ENCODE measurements around the gene CUL4A. TPM values are rescaled to one million over a fixed set of nuclear protein-coding genes. Genes with fewer than 3 reads are reported as not detected.

CUL4A gene
- total and polyA plus RNA-seq, 2 donors: 41.6 to 57.3 TPM

GRCh38 chr13:113166681-113167080 is 42.7 kb upstream of the CUL4A start:
- WGBS: 97% methylated on average over 5 of the region's 5 CpGs
- no peak overlapping the region for H3K27ac ChIP-seq (ENCODE audit: low read depth in 1 of 2, low read length in 1 of 2)
- no peak overlapping the region for H3K4me3 ChIP-seq (ENCODE audit: low read length in 2 of 2)

GRCh38 chr13:113167155-113167554 is 42.3 kb upstream of the CUL4A start:
- Histone ChIP-seq H3K9me3 (ENCODE audit: control insufficient read depth in 2 of 2, insufficient read depth in 1 of 2, low read length in 1 of 2) (peaks cover 1 to 7% of the 10 kb centered on the region in 2 donors), H3K36me3 (ENCODE audit: control insufficient read depth in 2 of 2, insufficient read depth in 2 of 2, low read length in 1 of 2) (peaks cover 9% of the 10 kb centered on the region in 2 donors), H3K4me3 (ENCODE audit: low read length in 2 of 2) (no peak overlapping the region), H3K4me1 (ENCODE audit: control insufficient read depth in 2 of 2, insufficient read depth in 2 of 2, low read length in 2 of 2) (peaks cover 4 to 7% of the 10 kb centered on the region in 2 donors), H3K27ac (ENCODE audit: low read depth in 1 of 2, low read length in 1 of 2) (no peak overlapping the region), H3K27me3 (ENCODE audit: control insufficient read depth in 2 of 2, insufficient read depth in 1 of 2, low read length in 1 of 2) (peaks cover 0 to 11% of the 10 kb centered on the region in 2 donors)
- 98% methylated on average over 10 of the region's 10 CpGs for WGBS
- no peak for DNase-seq (ENCODE audit: low read depth in 6 of 9, low spot score in 9 of 9)

More at GRCh38 chr13:113166681-113167080, 42.7 kb upstream of the CUL4A start:
- no peak for DNase-seq (ENCODE audit: low read depth in 6 of 9, low spot score in 9 of 9)
- H3K27me3 ChIP-seq (ENCODE audit: control insufficient read depth in 2 of 2, insufficient read depth in 1 of 2, low read length in 1 of 2): peaks cover 0 to 11% of the 10 kb centered on the region in 2 donors
- peaks cover 4 to 7% of the 10 kb centered on the region in 2 donors for H3K4me1 ChIP-seq (ENCODE audit: control insufficient read depth in 2 of 2, insufficient read depth in 2 of 2, low read length in 2 of 2)
- peaks cover 1 to 7% of the 10 kb centered on the region in 2 donors for H3K9me3 ChIP-seq (ENCODE audit: control insufficient read depth in 2 of 2, insufficient read depth in 1 of 2, low read length in 1 of 2)
- peaks cover 4 to 9% of the 10 kb centered on the region in 2 donors for H3K36me3 ChIP-seq (ENCODE audit: control insufficient read depth in 2 of 2, insufficient read depth in 2 of 2, low read length in 1 of 2)

- Histone ChIP-seq H3K36me3 (ENCODE audit: control insufficient read depth in 2 of 2, insufficient read depth in 2 of 2, low read length in 1 of 2) (peaks cover 11 to 13% of the 10 kb centered on the region in 2 donors), H3K4me3 (ENCODE audit: low read length in 2 of 2) (no peak overlapping the region), H3K4me1 (ENCODE audit: control insufficient read depth in 2 of 2, insufficient read depth in 2 of 2, low read length in 2 of 2) (peaks cover 4 to 7% of the 10 kb centered on the region in 2 donors), H3K27ac (ENCODE audit: low read depth in 1 of 2, low read length in 1 of 2) (no peak overlapping the region), H3K27me3 (ENCODE audit: control insufficient read depth in 2 of 2, insufficient read depth in 1 of 2, low read length in 1 of 2) (peaks cover 0 to 11% of the 10 kb centered on the region in 2 donors), H3K9me3 (ENCODE audit: control insufficient read depth in 2 of 2, insufficient read depth in 1 of 2, low read length in 1 of 2) (peaks cover 1 to 7% of the 10 kb centered on the region in 2 donors)
- no peak for DNase-seq (ENCODE audit: low read depth in 6 of 9, low spot score in 9 of 9)
- 98% methylated on average over 3 of the region's 3 CpGs for WGBS
Observed at GRCh38 chr13:113167575-113167974, 41.8 kb upstream of the CUL4A start.

- WGBS: 91% methylated on average over 7 of the region's 7 CpGs
- no peak for DNase-seq (ENCODE audit: low read depth in 6 of 9, low spot score in 9 of 9)
Observed at GRCh38 chr13:113168211-113168610, 41.2 kb upstream of the CUL4A start.

GRCh38 chr13:113169277-113170272 is 39.8 kb upstream of the CUL4A start:
- Histone ChIP-seq H3K36me3 (ENCODE audit: control insufficient read depth in 2 of 2, insufficient read depth in 2 of 2, low read length in 1 of 2) (peaks cover 11 to 16% of the 10 kb centered on the region in 2 donors), H3K9me3 (ENCODE audit: control insufficient read depth in 2 of 2, insufficient read depth in 1 of 2, low read length in 1 of 2) (peaks cover 0 to 7% of the 10 kb centered on the region in 2 donors), H3K4me1 (ENCODE audit: control insufficient read depth in 2 of 2, insufficient read depth in 2 of 2, low read length in 2 of 2) (no peaks in the 10 kb centered on the region), H3K27ac (ENCODE audit: low read depth in 1 of 2, low read length in 1 of 2) (no peak overlapping the region), H3K27me3 (ENCODE audit: control insufficient read depth in 2 of 2, insufficient read depth in 1 of 2, low read length in 1 of 2) (no peaks in the 10 kb centered on the region), H3K4me3 (ENCODE audit: low read length in 2 of 2) (no peak overlapping the region)
- WGBS: 98% methylated on average over 13 of the region's 13 CpGs
- no peak for DNase-seq (ENCODE audit: low read depth in 6 of 9, low spot score in 9 of 9)

More at GRCh38 chr13:113168211-113168610, 41.2 kb upstream of the CUL4A start:
- Histone ChIP-seq H3K27ac (ENCODE audit: low read depth in 1 of 2, low read length in 1 of 2) (no peak overlapping the region), H3K27me3 (ENCODE audit: control insufficient read depth in 2 of 2, insufficient read depth in 1 of 2, low read length in 1 of 2) (peaks cover 0 to 5% of the 10 kb centered on the region in 2 donors), H3K4me1 (ENCODE audit: control insufficient read depth in 2 of 2, insufficient read depth in 2 of 2, low read length in 2 of 2) (peaks cover 0 to under 1% of the 10 kb centered on the region in 2 donors), H3K9me3 (ENCODE audit: control insufficient read depth in 2 of 2, insufficient read depth in 1 of 2, low read length in 1 of 2) (peaks cover 0 to 7% of the 10 kb centered on the region in 2 donors), H3K4me3 (ENCODE audit: low read length in 2 of 2) (no peak overlapping the region), H3K36me3 (ENCODE audit: control insufficient read depth in 2 of 2, insufficient read depth in 2 of 2, low read length in 1 of 2) (peaks cover 11 to 13% of the 10 kb centered on the region in 2 donors)

GRCh38 chr13:113170511-113170910 is 38.9 kb upstream of the CUL4A start:
- H3K4me3 ChIP-seq (ENCODE audit: low read length in 2 of 2): no peak overlapping the region
- 76% methylated on average over 5 of the region's 5 CpGs for WGBS
- no peak overlapping the region for H3K27ac ChIP-seq (ENCODE audit: low read depth in 1 of 2, low read length in 1 of 2)
- peaks cover 13 to 26% of the 10 kb centered on the region in 2 donors for H3K36me3 ChIP-seq (ENCODE audit: control insufficient read depth in 2 of 2, insufficient read depth in 2 of 2, low read length in 1 of 2)
- no peak for DNase-seq (ENCODE audit: low read depth in 6 of 9, low spot score in 9 of 9)
- H3K4me1 ChIP-seq (ENCODE audit: control insufficient read depth in 2 of 2, insufficient read depth in 2 of 2, low read length in 2 of 2): no peaks in the 10 kb centered on the region
- peaks cover 0 to 7% of the 10 kb centered on the region in 2 donors for H3K9me3 ChIP-seq (ENCODE audit: control insufficient read depth in 2 of 2, insufficient read depth in 1 of 2, low read length in 1 of 2)
- H3K27me3 ChIP-seq (ENCODE audit: control insufficient read depth in 2 of 2, insufficient read depth in 1 of 2, low read length in 1 of 2): no peaks in the 10 kb centered on the region

GRCh38 chr13:113171250-113172125 is 37.9 kb upstream of the CUL4A start:
- Histone ChIP-seq H3K36me3 (ENCODE audit: control insufficient read depth in 2 of 2, insufficient read depth in 2 of 2, low read length in 1 of 2) (peaks cover 22 to 35% of the 10 kb centered on the region in 2 donors), H3K4me1 (ENCODE audit: control insufficient read depth in 2 of 2, insufficient read depth in 2 of 2, low read length in 2 of 2) (no peaks in the 10 kb centered on the region), H3K4me3 (ENCODE audit: low read length in 2 of 2) (no peak overlapping the region), H3K9me3 (ENCODE audit: control insufficient read depth in 2 of 2, insufficient read depth in 1 of 2, low read length in 1 of 2) (peaks cover 0 to 7% of the 10 kb centered on the region in 2 donors), H3K27ac (ENCODE audit: low read depth in 1 of 2, low read length in 1 of 2) (no peak overlapping the region), H3K27me3 (ENCODE audit: control insufficient read depth in 2 of 2, insufficient read depth in 1 of 2, low read length in 1 of 2) (no peaks in the 10 kb centered on the region)
- 97% methylated on average over 34 of the region's 34 CpGs for WGBS
- no peak for DNase-seq (ENCODE audit: low read depth in 6 of 9, low spot score in 9 of 9)

- no peaks in the 10 kb centered on the region for H3K27me3 ChIP-seq (ENCODE audit: control insufficient read depth in 2 of 2, insufficient read depth in 1 of 2, low read length in 1 of 2)
- H3K9me3 ChIP-seq (ENCODE audit: control insufficient read depth in 2 of 2, insufficient read depth in 1 of 2, low read length in 1 of 2): peaks cover 0 to 7% of the 10 kb centered on the region in 2 donors
- H3K4me1 ChIP-seq (ENCODE audit: control insufficient read depth in 2 of 2, insufficient read depth in 2 of 2, low read length in 2 of 2): no peaks in the 10 kb centered on the region
- H3K27ac ChIP-seq (ENCODE audit: low read depth in 1 of 2, low read length in 1 of 2): no peak overlapping the region
- peaks cover 27 to 43% of the 10 kb centered on the region in 2 donors for H3K36me3 ChIP-seq (ENCODE audit: control insufficient read depth in 2 of 2, insufficient read depth in 2 of 2, low read length in 1 of 2)
- over 99% methylated on average over 13 of the region's 13 CpGs for WGBS
- no peak for DNase-seq (ENCODE audit: low read depth in 6 of 9, low spot score in 9 of 9)
- no peak overlapping the region for H3K4me3 ChIP-seq (ENCODE audit: low read length in 2 of 2)
Observed at GRCh38 chr13:113172419-113172926, 36.9 kb upstream of the CUL4A start.

Data from thymus (tissue), 11 donors.